K562 (cell line): Measurements from ENCODE around the gene TAS2R13. TPM values are rescaled to one million over a fixed set of nuclear protein-coding genes. Genes with fewer than 3 reads are reported as not detected.

Experiments used
- CTBP1 ChIP-seq: fragments of 450-650 bp; IDR thresholded peaks from 2 replicates; pipeline ENCODE4 v1.6.1; 2016; ENCODE audit warnings: borderline replicate concordance
- HIVEP1 ChIP-seq: fragments of 250-450 bp; sonication (Bioruptor Pico); IDR thresholded peaks from 2 replicates; pipeline ENCODE4 v1.4.0; 2020; ENCODE audit warnings: mild to moderate bottlenecking
- HNRNPH1 ChIP-seq: fragments of 200-400 bp; formaldehyde crosslinking; optimal IDR thresholded peaks from 2 replicates; pipeline ENCODE3; 2017; ENCODE audit warnings: low read depth, mild to moderate bottlenecking, low read length, moderate library complexity
- L3MBTL2 ChIP-seq: fragments of 450-650 bp; IDR thresholded peaks from 2 replicates; pipeline ENCODE4 v1.6.1; 2016; ENCODE audit warnings: mild to moderate bottlenecking, moderate library complexity
- MTA1 ChIP-seq: fragments of 450-650 bp; IDR thresholded peaks from 2 replicates; pipeline ENCODE4 v1.6.1; 2017; ENCODE audit warnings: borderline replicate concordance
- STAT5A ChIP-seq: IDR thresholded peaks from 2 replicates; pipeline ENCODE4 v1.6.1; 2012; ENCODE audit warnings: low read length, inconsistent platforms, borderline replicate concordance
- ZNF280A ChIP-seq: fragments of 450-650 bp; IDR thresholded peaks from 2 replicates; pipeline ENCODE4 v1.6.1; 2018; ENCODE audit warnings: mild to moderate bottlenecking, low read depth; ENCODE audit not compliant: partially characterized antibody
- ZNF407 ChIP-seq: fragments of 450-650 bp; IDR thresholded peaks from 2 replicates; pipeline ENCODE4 v1.6.1; 2016; ENCODE audit warnings: low read depth
- ZNF445 ChIP-seq: fragments of 250-450 bp; sonication (Bioruptor Pico); IDR thresholded peaks from 2 replicates; pipeline ENCODE4 v1.4.0; 2020; ENCODE audit warnings: low read depth, mild to moderate bottlenecking, moderate library complexity
- polyA plus RNA-seq, 8 experiments: library from polyadenylated mRNA; depleted of rRNA in 4 of 8; stranded (reverse) in 5 of 8; unstranded in 3 of 8; fragments of >200 nt; fragmentation: Nextera tagmentation in 2 of 8; fragmentation: Illumina TruSeq in 1 of 8; extraction: Ambion mirVana in 2 of 8; extraction: Trizol in 1 of 8; gene quantifications; 2 replicates each; pipeline versions ENCODE4 v1.2.1 to v1.2.3, GENCODE V29; 2011 to 2014; ENCODE audit warnings: inconsistent platforms in 1 of 8, missing spikeins in 1 of 8
- total RNA-seq, 7 experiments: library from RNA; depleted of rRNA in 6 of 7; stranded (reverse); fragments of >200 nt in 6 of 7; fragmentation: Illumina TruSeq in 2 of 7; extraction: Trizol in 2 of 7; gene quantifications; 2 replicates each; pipeline versions ENCODE4 v1.2.1 to v1.2.3, GENCODE V29; 2011 to 2021; ENCODE audit warnings: low replicate concordance in 1 of 7

Gene TAS2R13
- total and polyA plus RNA-seq, 9 of the 15 experiments (the other 6 are each of a cell fraction or from before 2014, with no cell fraction given), result 0.07 to 1.4 (median 0.52) TPM; not detected in 3

GRCh38 chr12:10900530-10900929, 8.8 kb downstream of the TAS2R13 start (continued):
- TF ChIP-seq HNRNPH1 (no peak), ZNF280A (no peak), L3MBTL2 (no peak), CTBP1 (no peak), ZNF445 (no peak), STAT5A (no peak), MTA1 (no peak), ZNF407 (no peak), HIVEP1 (CRISPR knock-in tag) (no peak)
